MM.1S (cell line): ENCODE measurements around the gene VPS54.

Experiments used
- CTCF ChIP-seq: fragments of 300-600 bp; sonication (generic); IDR thresholded peaks from 2 replicates; pipeline ENCODE4 v1.5.1; 2016; ENCODE audit warnings: antibody characterized with exemption, low read length, mixed read lengths
- EZH2 ChIP-seq: fragments of 300-600 bp; sonication (generic); optimal IDR thresholded peaks from 2 replicates; pipeline ENCODE3; 2017; ENCODE audit warnings: low read depth, mild to moderate bottlenecking, antibody characterized with exemption, low read length, mixed read lengths

GRCh38 chr2:63894167-63894566, 125.1 kb downstream of the VPS54 start:
- TF ChIP-seq CTCF = no peak
- TF ChIP-seq EZH2 = no peak
